Uterus (tissue), 4 donors: Measurements from ENCODE around the gene FAM200C. TPM values are rescaled to one million over a fixed set of nuclear protein-coding genes. Genes with fewer than 3 reads are reported as not detected.

ENCODE experiments used
- DNase-seq, 2 donors: peaks; one replicate each; pipeline ENCODE4 v3.0.0-alpha.2; 2019 to 2020
- H3K27ac ChIP-seq, 2 donors: fragments of 200-600 bp; sonication (generic); 1 replicate in 1 of 2; 2 replicates in 1 of 2; pipeline ENCODE4 v1.5.1; 2016 to 2018
- H3K27me3 ChIP-seq, 2 donors: fragments of 200-600 bp; sonication (generic); one replicate each; pipeline ENCODE4 v1.5.1; 2018 to 2019; ENCODE audit warnings: control low read depth in 1 of 2
- H3K36me3 ChIP-seq, 2 donors: fragments of 200-600 bp; sonication (generic); one replicate each; pipeline ENCODE4 v1.5.1; 2019; ENCODE audit warnings: control low read depth in 1 of 2
- H3K4me1 ChIP-seq, 2 donors: fragments of 200-600 bp; sonication (generic); one replicate each; pipeline ENCODE4 v1.5.1; 2018 to 2019; ENCODE audit warnings: control low read depth in 1 of 2
- H3K4me3 ChIP-seq, 2 donors: fragments of 200-600 bp; sonication (generic); 1 replicate in 1 of 2; 2 replicates in 1 of 2; pipeline ENCODE4 v1.5.1; 2018 to 2019; ENCODE audit warnings: mild to moderate bottlenecking in 1 of 2
- H3K9me3 ChIP-seq, 2 donors: fragments of 200-600 bp; sonication (generic); one replicate each; pipeline ENCODE4 v1.5.1; 2019; ENCODE audit warnings: control low read depth in 1 of 2
- CTCF ChIP-seq, 4 experiments: fragments of 200-600 bp in 2 of 4; fragments of 450-650 bp in 2 of 4; sonication (generic) in 2 of 4; IDR thresholded peaks; one replicate each; pipeline ENCODE4 v1.5.1; 2016 to 2019; ENCODE audit warnings: antibody characterized with exemption in 4 of 4, mild to moderate bottlenecking in 2 of 4, moderate library complexity in 1 of 4
- POLR2A ChIP-seq, 2 donors: fragments of 450-650 bp; IDR thresholded peaks; one replicate each; pipeline ENCODE4 v1.6.1; 2016; ENCODE audit warnings: antibody characterized with exemption in 2 of 2, mild to moderate bottlenecking in 1 of 2, moderate library complexity in 1 of 2
- intact Hi-C: fragments of 100-400 bp; cut with DNase I; formaldehyde crosslinking; loops from one replicate; pipeline ENCODE4 v1.15.1; 2023; ENCODE audit warnings: low total_unique reads
- total RNA-seq, 4 donors: library from RNA; depleted of rRNA in 3 of 4; stranded (reverse); fragments of >200 nt in 3 of 4; gene quantifications; one replicate each; pipeline versions ENCODE4 v1.1.0 to v1.2.4, GENCODE V29; 2014 to 2023
- donor health status: DM: yes; HTN: yes; CAD: no.

The FAM200C gene
- total RNA-seq, 4 donors from 2014 or later: 6.1 to 34.1 (median 18.4) TPM

GRCh38 chr5:160444407-160444806 lies 44.6 kb upstream of the FAM200C start:
- no peaks in the 10 kb centered on the region for H3K4me1 ChIP-seq
- no peak overlapping the region for H3K27ac ChIP-seq
- intact Hi-C loops: no loop called here
- TF ChIP-seq CTCF (IDR thresholded peaks at IDR 0.05) (no peak), POLR2A (IDR thresholded peaks at IDR 0.05) (no peak)
- no peaks in the 10 kb centered on the region for H3K36me3 ChIP-seq
- no peak overlapping the region for H3K4me3 ChIP-seq
- no peak for DNase-seq
- no peaks in the 10 kb centered on the region for H3K27me3 ChIP-seq
- H3K9me3 ChIP-seq: no peaks in the 10 kb centered on the region

- no peak overlapping the region for H3K27ac ChIP-seq
- no peaks in the 10 kb centered on the region for H3K4me1 ChIP-seq
- intact Hi-C loops: no loop called here
- no peak for TF ChIP-seq CTCF (IDR thresholded peaks at IDR 0.05)
- no peak for TF ChIP-seq POLR2A (IDR thresholded peaks at IDR 0.05)
- no peak for DNase-seq
- H3K9me3 ChIP-seq: no peaks in the 10 kb centered on the region
- no peaks in the 10 kb centered on the region for H3K36me3 ChIP-seq
- H3K27me3 ChIP-seq: no peaks in the 10 kb centered on the region
- H3K4me3 ChIP-seq: no peak overlapping the region
These were observed 43.1 kb upstream of the FAM200C start for GRCh38 chr5:160442824-160443431.

GRCh38 chr5:160441311-160441781 lies 41.5 kb upstream of the FAM200C start:
- Histone ChIP-seq H3K27me3 (no peaks in the 10 kb centered on the region), H3K4me3 (no peak overlapping the region), H3K4me1 (no peaks in the 10 kb centered on the region), H3K9me3 (no peaks in the 10 kb centered on the region), H3K27ac (no peak overlapping the region), H3K36me3 (no peaks in the 10 kb centered on the region)
- no peak for TF ChIP-seq POLR2A (IDR thresholded peaks at IDR 0.05)
- TF ChIP-seq CTCF (IDR thresholded peaks at IDR 0.05): no peak
- DNase-seq: no peak
- intact Hi-C loops: no loop called here

- DNase-seq: peak; percentile 77 to 80
- no peak overlapping the region for H3K27ac ChIP-seq
- H3K4me3 ChIP-seq: peak overlapping the region; percentile 8 to 37
- H3K27me3 ChIP-seq: no peaks in the 10 kb centered on the region
- no peaks in the 10 kb centered on the region for H3K4me1 ChIP-seq
- no peaks in the 10 kb centered on the region for H3K9me3 ChIP-seq
- TF ChIP-seq CTCF (IDR thresholded peaks at IDR 0.05) (peak; percentile 72 to 95 (median 81)), POLR2A (IDR thresholded peaks at IDR 0.05) (no peak)
- intact Hi-C loops: no loop called here
- no peaks in the 10 kb centered on the region for H3K36me3 ChIP-seq
These were observed 39.3 kb upstream of the FAM200C start for GRCh38 chr5:160439205-160439600.

- DNase-seq: peak in 1 of 2 donors; percentile 23
- Histone ChIP-seq H3K27ac (no peak overlapping the region), H3K4me3 (peak overlapping the region; percentile 8 to 37), H3K36me3 (no peaks in the 10 kb centered on the region), H3K27me3 (no peaks in the 10 kb centered on the region), H3K4me1 (no peaks in the 10 kb centered on the region), H3K9me3 (no peaks in the 10 kb centered on the region)
- TF ChIP-seq POLR2A (IDR thresholded peaks at IDR 0.05) (no peak), CTCF (IDR thresholded peaks at IDR 0.05) (peak; percentile 40 to 53 (median 49))
- intact Hi-C loops: no loop called here
These were observed 38.7 kb upstream of the FAM200C start for GRCh38 chr5:160438316-160439204.
